ENCODE measurements around the gene LRRC75A.

DNA sequence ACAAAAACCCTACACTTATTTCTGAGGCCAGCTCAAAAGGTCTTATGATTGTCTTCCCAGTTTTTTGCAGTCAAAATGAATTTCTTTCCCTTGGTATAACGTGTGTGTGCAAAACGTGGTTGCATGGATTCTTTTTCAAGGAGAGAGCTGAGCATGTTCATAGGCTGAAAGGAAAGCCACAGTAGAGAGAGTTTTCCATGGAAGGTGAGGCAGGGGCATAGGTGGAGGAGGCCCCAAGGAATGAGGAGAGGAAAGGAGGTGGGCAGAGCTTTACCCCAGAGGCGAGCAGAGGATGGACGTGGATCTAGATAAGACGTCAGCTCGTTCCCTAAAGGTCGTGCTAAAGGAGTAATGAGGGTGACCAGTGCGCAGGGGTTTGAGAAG is 53.8 kb downstream of the LRRC75A start:
- no peak for TF ChIP-seq MAX (IDR thresholded peaks at IDR 0.05)
- TF ChIP-seq, protein P1, sequence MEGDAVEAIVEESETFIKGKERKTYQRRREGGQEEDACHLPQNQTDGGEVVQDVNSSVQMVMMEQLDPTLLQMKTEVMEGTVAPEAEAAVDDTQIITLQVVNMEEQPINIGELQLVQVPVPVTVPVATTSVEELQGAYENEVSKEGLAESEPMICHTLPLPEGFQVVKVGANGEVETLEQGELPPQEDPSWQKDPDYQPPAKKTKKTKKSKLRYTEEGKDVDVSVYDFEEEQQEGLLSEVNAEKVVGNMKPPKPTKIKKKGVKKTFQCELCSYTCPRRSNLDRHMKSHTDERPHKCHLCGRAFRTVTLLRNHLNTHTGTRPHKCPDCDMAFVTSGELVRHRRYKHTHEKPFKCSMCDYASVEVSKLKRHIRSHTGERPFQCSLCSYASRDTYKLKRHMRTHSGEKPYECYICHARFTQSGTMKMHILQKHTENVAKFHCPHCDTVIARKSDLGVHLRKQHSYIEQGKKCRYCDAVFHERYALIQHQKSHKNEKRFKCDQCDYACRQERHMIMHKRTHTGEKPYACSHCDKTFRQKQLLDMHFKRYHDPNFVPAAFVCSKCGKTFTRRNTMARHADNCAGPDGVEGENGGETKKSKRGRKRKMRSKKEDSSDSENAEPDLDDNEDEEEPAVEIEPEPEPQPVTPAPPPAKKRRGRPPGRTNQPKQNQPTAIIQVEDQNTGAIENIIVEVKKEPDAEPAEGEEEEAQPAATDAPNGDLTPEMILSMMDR (IDR thresholded peaks at IDR 0.05; ENCODE audit: low read depth, low read length, missing input control) = no peak
- TF ChIP-seq GABPA (IDR thresholded peaks at IDR 0.05 in 1 of 2, conservative IDR thresholded peaks at IDR 0.05 in 1 of 2) = no peak
- no peak for TF ChIP-seq ATF3 (IDR thresholded peaks at IDR 0.05)
- TF ChIP-seq, protein P2, sequence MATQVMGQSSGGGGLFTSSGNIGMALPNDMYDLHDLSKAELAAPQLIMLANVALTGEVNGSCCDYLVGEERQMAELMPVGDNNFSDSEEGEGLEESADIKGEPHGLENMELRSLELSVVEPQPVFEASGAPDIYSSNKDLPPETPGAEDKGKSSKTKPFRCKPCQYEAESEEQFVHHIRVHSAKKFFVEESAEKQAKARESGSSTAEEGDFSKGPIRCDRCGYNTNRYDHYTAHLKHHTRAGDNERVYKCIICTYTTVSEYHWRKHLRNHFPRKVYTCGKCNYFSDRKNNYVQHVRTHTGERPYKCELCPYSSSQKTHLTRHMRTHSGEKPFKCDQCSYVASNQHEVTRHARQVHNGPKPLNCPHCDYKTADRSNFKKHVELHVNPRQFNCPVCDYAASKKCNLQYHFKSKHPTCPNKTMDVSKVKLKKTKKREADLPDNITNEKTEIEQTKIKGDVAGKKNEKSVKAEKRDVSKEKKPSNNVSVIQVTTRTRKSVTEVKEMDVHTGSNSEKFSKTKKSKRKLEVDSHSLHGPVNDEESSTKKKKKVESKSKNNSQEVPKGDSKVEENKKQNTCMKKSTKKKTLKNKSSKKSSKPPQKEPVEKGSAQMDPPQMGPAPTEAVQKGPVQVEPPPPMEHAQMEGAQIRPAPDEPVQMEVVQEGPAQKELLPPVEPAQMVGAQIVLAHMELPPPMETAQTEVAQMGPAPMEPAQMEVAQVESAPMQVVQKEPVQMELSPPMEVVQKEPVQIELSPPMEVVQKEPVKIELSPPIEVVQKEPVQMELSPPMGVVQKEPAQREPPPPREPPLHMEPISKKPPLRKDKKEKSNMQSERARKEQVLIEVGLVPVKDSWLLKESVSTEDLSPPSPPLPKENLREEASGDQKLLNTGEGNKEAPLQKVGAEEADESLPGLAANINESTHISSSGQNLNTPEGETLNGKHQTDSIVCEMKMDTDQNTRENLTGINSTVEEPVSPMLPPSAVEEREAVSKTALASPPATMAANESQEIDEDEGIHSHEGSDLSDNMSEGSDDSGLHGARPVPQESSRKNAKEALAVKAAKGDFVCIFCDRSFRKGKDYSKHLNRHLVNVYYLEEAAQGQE (IDR thresholded peaks at IDR 0.05) = no peak
- no peak for TF ChIP-seq RAD21 (IDR thresholded peaks at IDR 0.05)
